GM23338 (cell line): Measurements from ENCODE around the gene CPT1A. TPM values are rescaled to one million over a fixed set of nuclear protein-coding genes. Genes with fewer than 3 reads are reported as not detected.

Experiments used
- ATAC-seq: fragments of 200-7000 bp; cut with Tn5 transposase; 3 replicates; pipeline ENCODE4 v1.9.1; 2020
- DNase-seq: peaks from one replicate; pipeline ENCODE4 v3.0.0-alpha.2; 2015; ENCODE audit warnings: low spot score
- H2AFZ ChIP-seq: fragments of 200-600 bp; sonication (generic); 2 replicates; pipeline ENCODE4 v1.8.0; 2016; ENCODE audit warnings: antibody characterized with exemption, mild to moderate bottlenecking, moderate library complexity
- H3F3A ChIP-seq: fragments of 200-600 bp; sonication (generic); replicated peaks from 2 replicates; pipeline ENCODE4 v1.8.0; 2017; ENCODE audit warnings: antibody characterized with exemption, mixed run types, low read depth
- H3K27ac ChIP-seq: fragments of 200-600 bp; sonication (generic); 2 replicates; pipeline ENCODE4 v1.6.1; 2016; ENCODE audit warnings: low read depth
- H3K27me3 ChIP-seq: fragments of 200-600 bp; sonication (generic); 2 replicates; pipeline ENCODE4 v1.8.0; 2016; ENCODE audit warnings: mild to moderate bottlenecking, mixed run types, moderate library complexity; ENCODE audit not compliant: insufficient read depth
- H3K36me3 ChIP-seq: fragments of 200-600 bp; sonication (generic); 2 replicates; pipeline ENCODE4 v1.8.0; 2016; ENCODE audit warnings: mild to moderate bottlenecking; ENCODE audit not compliant: insufficient read depth
- H3K4me1 ChIP-seq: fragments of 200-600 bp; sonication (generic); 2 replicates; pipeline ENCODE4 v1.8.0; 2016; ENCODE audit warnings: mild to moderate bottlenecking, moderate library complexity; ENCODE audit not compliant: insufficient read depth
- H3K4me2 ChIP-seq: fragments of 200-600 bp; sonication (generic); 2 replicates; pipeline ENCODE4 v1.7.1; 2017; ENCODE audit warnings: mixed run types
- H3K4me3 ChIP-seq: fragments of 200-600 bp; sonication (generic); 2 replicates; pipeline ENCODE4 v1.6.1; 2016; ENCODE audit warnings: mixed run types
- H3K79me2 ChIP-seq: fragments of 200-600 bp; sonication (generic); replicated peaks from 2 replicates; pipeline ENCODE4 v1.8.0; 2017; ENCODE audit warnings: mild to moderate bottlenecking; ENCODE audit not compliant: insufficient read depth
- H3K9me2 ChIP-seq: fragments of 200-600 bp; sonication (generic); 2 replicates; pipeline ENCODE4 v1.8.0; 2017; ENCODE audit not compliant: insufficient read depth
- H4K20me1 ChIP-seq: fragments of 200-600 bp; sonication (generic); replicated peaks from 2 replicates; pipeline ENCODE4 v1.8.0; 2017; ENCODE audit warnings: mild to moderate bottlenecking; ENCODE audit not compliant: insufficient read depth
- H3K27ac Mint-ChIP-seq: 2 replicates; pipeline ENCODE4 v1.8.0; 2020; ENCODE audit warnings: inconsistent platforms, mild to moderate bottlenecking, moderate library complexity, mixed read lengths
- H3K27me3 Mint-ChIP-seq: 3 replicates; pipeline ENCODE4 v1.8.0; 2022; ENCODE audit warnings: low read depth, mild to moderate bottlenecking, moderate library complexity, mixed read lengths, inconsistent platforms; ENCODE audit not compliant: insufficient read depth, poor library complexity
- H3K36me3 Mint-ChIP-seq: 3 replicates; pipeline ENCODE4 v1.8.0; 2021; ENCODE audit warnings: low read depth, mild to moderate bottlenecking, inconsistent platforms, moderate library complexity, mixed read lengths
- H3K4me1 Mint-ChIP-seq: 3 replicates; pipeline ENCODE4 v1.8.0; 2020; ENCODE audit warnings: mild to moderate bottlenecking, inconsistent platforms, mixed read lengths
- H3K4me3 Mint-ChIP-seq: 3 replicates; pipeline ENCODE4 v1.8.0; 2021; ENCODE audit warnings: moderate library complexity, mild to moderate bottlenecking, inconsistent platforms, mixed read lengths
- H3K9me3 Mint-ChIP-seq: 3 replicates; pipeline ENCODE4 v1.8.0; 2020; ENCODE audit warnings: moderate library complexity, mild to moderate bottlenecking, inconsistent platforms, mixed read lengths
- CREB1 ChIP-seq: fragments of 250-450 bp; sonication (Bioruptor Pico); IDR thresholded peaks from 2 replicates; pipeline ENCODE4 v1.5.0; 2020; ENCODE audit warnings: low read depth, mild to moderate bottlenecking, moderate library complexity
- EZH2 ChIP-seq: fragments of 200-600 bp; sonication (generic); IDR thresholded peaks from one replicate; pipeline ENCODE4 v1.8.0; 2017; ENCODE audit warnings: antibody characterized with exemption, mild to moderate bottlenecking, low read depth; ENCODE audit not compliant: unreplicated experiment
- EZH2phosphoT487 ChIP-seq: fragments of 200-600 bp; sonication (generic); IDR thresholded peaks from one replicate; pipeline ENCODE4 v1.8.1; 2018; ENCODE audit warnings: antibody characterized with exemption; ENCODE audit not compliant: unreplicated experiment
- JUNB ChIP-seq: IDR thresholded peaks from one replicate; pipeline ENCODE4 v1.6.1; 2016; ENCODE audit warnings: antibody characterized with exemption; ENCODE audit not compliant: unreplicated experiment
- POLR2AphosphoS5 ChIP-seq: IDR thresholded peaks from 2 replicates; pipeline ENCODE4 v1.6.1; 2016; ENCODE audit warnings: antibody characterized with exemption, low read depth
- STAT1 ChIP-seq: IDR thresholded peaks from one replicate; pipeline ENCODE4 v1.6.1; 2016; ENCODE audit warnings: antibody characterized with exemption; ENCODE audit not compliant: unreplicated experiment
- ZNF114 ChIP-seq: fragments of 250-450 bp; sonication (Bioruptor Pico); IDR thresholded peaks from 2 replicates; pipeline ENCODE4 v1.5.0; 2020; ENCODE audit warnings: mild to moderate bottlenecking, moderate library complexity
- ZNF462 ChIP-seq: fragments of 250-450 bp; sonication (Bioruptor Pico); IDR thresholded peaks from 2 replicates; pipeline ENCODE4 v1.5.0; 2020; ENCODE audit warnings: mild to moderate bottlenecking, moderate library complexity
- polyA plus RNA-seq: library from polyadenylated mRNA; unstranded; fragments of >200 nt; fragmentation: Nextera tagmentation; extraction: Ambion mirVana; gene quantifications from 2 replicates; pipeline ENCODE4 v1.2.1, GENCODE V29; 2016
- total RNA-seq: library from RNA; depleted of rRNA; stranded (reverse); fragments of >200 nt; shearing (Covaris generic); gene quantifications from 2 replicates; pipeline ENCODE4 v1.2.3, GENCODE V29; 2014
- TF ChIP-seq, protein P1 (sequence below): IDR thresholded peaks from 2 replicates; pipeline ENCODE4 v1.6.1; 2016; ENCODE audit warnings: antibody characterized with exemption
- TF ChIP-seq, protein P2 (sequence below): IDR thresholded peaks from one replicate; pipeline ENCODE4 v1.6.1; 2018; ENCODE audit warnings: antibody characterized with exemption; ENCODE audit not compliant: unreplicated experiment

The CPT1A gene
- total and polyA plus RNA-seq, 2 experiments from 2014 or later = 2.6 to 9.5 TPM

DNA sequence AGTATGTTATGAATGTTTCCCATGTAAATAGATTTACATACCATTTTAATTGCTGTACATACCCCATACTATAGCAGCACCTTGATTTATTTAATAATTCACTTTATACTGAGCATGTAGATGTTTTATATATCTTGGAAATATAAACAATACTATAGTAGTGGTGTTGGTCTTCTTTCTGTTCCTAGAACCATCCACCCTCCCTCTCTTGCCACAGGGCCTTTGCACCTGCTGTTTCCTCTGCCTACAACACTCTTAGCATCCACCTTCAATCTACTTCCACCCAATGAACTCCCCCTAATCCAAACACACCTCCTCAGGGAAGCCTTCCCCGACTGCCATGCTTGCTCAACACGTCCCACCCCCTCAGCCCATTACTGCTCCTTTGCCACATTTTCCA, 120.6 kb downstream of the CPT1A start:
- Mint-ChIP-seq H3K27me3 (peaks cover 2% of the 10 kb centered on the region), H3K27ac (no peak overlapping the region), H3K4me1 (peaks cover 3% of the 10 kb centered on the region), H3K36me3 (peaks cover 19% of the 10 kb centered on the region), H3K9me3 (peaks cover 10% of the 10 kb centered on the region; the same call in 1 of the 3 replicates), H3K4me3 (no peak overlapping the region)
- H3K79me2 ChIP-seq = no peaks in the 10 kb centered on the region
- H3K4me3 ChIP-seq = no peak overlapping the region
- H3K27me3 ChIP-seq = no peaks in the 10 kb centered on the region
- no peaks in the 10 kb centered on the region for H3K36me3 ChIP-seq
- no peaks in the 10 kb centered on the region; the same call in 1 of the 2 replicates for H3K4me1 ChIP-seq
- TF ChIP-seq EZH2phosphoT487 (no peak), JUNB (no peak), STAT1 (no peak), ZNF114 (CRISPR knock-in tag) (no peak), EZH2 (no peak), CREB1 (CRISPR knock-in tag) (no peak)
- TF ChIP-seq, protein P1, sequence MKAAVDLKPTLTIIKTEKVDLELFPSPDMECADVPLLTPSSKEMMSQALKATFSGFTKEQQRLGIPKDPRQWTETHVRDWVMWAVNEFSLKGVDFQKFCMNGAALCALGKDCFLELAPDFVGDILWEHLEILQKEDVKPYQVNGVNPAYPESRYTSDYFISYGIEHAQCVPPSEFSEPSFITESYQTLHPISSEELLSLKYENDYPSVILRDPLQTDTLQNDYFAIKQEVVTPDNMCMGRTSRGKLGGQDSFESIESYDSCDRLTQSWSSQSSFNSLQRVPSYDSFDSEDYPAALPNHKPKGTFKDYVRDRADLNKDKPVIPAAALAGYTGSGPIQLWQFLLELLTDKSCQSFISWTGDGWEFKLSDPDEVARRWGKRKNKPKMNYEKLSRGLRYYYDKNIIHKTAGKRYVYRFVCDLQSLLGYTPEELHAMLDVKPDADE = no peak
- TF ChIP-seq, protein P2, sequence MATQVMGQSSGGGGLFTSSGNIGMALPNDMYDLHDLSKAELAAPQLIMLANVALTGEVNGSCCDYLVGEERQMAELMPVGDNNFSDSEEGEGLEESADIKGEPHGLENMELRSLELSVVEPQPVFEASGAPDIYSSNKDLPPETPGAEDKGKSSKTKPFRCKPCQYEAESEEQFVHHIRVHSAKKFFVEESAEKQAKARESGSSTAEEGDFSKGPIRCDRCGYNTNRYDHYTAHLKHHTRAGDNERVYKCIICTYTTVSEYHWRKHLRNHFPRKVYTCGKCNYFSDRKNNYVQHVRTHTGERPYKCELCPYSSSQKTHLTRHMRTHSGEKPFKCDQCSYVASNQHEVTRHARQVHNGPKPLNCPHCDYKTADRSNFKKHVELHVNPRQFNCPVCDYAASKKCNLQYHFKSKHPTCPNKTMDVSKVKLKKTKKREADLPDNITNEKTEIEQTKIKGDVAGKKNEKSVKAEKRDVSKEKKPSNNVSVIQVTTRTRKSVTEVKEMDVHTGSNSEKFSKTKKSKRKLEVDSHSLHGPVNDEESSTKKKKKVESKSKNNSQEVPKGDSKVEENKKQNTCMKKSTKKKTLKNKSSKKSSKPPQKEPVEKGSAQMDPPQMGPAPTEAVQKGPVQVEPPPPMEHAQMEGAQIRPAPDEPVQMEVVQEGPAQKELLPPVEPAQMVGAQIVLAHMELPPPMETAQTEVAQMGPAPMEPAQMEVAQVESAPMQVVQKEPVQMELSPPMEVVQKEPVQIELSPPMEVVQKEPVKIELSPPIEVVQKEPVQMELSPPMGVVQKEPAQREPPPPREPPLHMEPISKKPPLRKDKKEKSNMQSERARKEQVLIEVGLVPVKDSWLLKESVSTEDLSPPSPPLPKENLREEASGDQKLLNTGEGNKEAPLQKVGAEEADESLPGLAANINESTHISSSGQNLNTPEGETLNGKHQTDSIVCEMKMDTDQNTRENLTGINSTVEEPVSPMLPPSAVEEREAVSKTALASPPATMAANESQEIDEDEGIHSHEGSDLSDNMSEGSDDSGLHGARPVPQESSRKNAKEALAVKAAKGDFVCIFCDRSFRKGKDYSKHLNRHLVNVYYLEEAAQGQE = no peak
- 0 out of 2 replicates have a peak, but pooled peaks cover 4% of the 10 kb centered on the region for H3K9me2 ChIP-seq
- DNase-seq (no peak), ATAC-seq (no peak)
- H3K27ac ChIP-seq = no peak overlapping the region
- H4K20me1 ChIP-seq = no peaks in the 10 kb centered on the region
- H2AFZ ChIP-seq = no peak overlapping the region
- H3K4me2 ChIP-seq = no peak overlapping the region
- no peaks in the 10 kb centered on the region for H3F3A ChIP-seq

DNA sequence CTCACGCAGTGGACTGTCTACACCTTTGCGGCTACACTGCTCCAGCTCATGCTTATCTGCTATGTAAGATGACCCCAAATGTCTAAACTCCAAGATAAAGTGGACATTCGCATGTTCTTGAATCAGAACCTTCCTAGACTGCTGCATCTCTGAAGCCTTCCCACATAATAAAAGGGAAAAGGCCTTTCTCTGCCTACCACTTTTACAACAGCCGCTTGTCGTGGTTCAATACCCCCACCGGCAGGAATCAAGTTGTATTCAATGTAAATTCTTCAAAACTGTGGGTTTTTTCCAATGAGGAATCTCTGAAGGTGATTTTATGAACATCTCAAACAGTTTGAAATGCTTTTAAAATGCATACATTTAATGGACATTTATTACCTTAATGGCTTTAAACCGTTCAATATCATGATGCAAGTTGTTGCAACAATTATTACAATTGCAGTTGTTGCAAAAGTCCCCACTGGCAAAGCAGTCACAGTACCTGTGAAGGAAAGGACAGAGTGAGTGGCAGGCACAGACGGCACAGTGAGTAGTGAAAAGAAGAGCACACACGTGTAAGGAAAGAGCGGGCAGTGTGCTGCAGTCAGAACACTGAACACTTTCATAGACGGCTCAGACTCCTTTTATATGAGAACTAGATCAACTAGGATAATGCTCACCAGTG, 126.1 kb downstream of the CPT1A start:
- no peak overlapping the region for H3K27ac Mint-ChIP-seq
- H3F3A ChIP-seq = 0 out of 2 replicates have a peak, but pooled peaks cover 4% of the 10 kb centered on the region
- H2AFZ ChIP-seq = no peak overlapping the region
- H3K79me2 ChIP-seq = no peaks in the 10 kb centered on the region
- H3K4me3 ChIP-seq = no peak overlapping the region
- H3K4me1 Mint-ChIP-seq = peaks cover 17% of the 10 kb centered on the region
- peaks cover 3% of the 10 kb centered on the region for H3K27me3 Mint-ChIP-seq
- ATAC-seq (no peak), DNase-seq (no peak)
- H3K27me3 ChIP-seq = no peaks in the 10 kb centered on the region
- H3K9me2 ChIP-seq = no peaks in the 10 kb centered on the region
- H4K20me1 ChIP-seq = no peaks in the 10 kb centered on the region
- H3K27ac ChIP-seq = no peak overlapping the region
- H3K36me3 ChIP-seq = no peaks in the 10 kb centered on the region; the same call in 1 of the 2 replicates
- H3K36me3 Mint-ChIP-seq = peaks cover 14% of the 10 kb centered on the region
- H3K9me3 Mint-ChIP-seq = peaks cover 10% of the 10 kb centered on the region; the same call in 1 of the 3 replicates
- H3K4me3 Mint-ChIP-seq = no peak overlapping the region
- H3K4me1 ChIP-seq = peaks cover 5% of the 10 kb centered on the region
- no peak overlapping the region for H3K4me2 ChIP-seq
- no peak for TF ChIP-seq POLR2AphosphoS5
- TF ChIP-seq ZNF462 = no peak
- no peak for TF ChIP-seq CREB1 (CRISPR knock-in tag)
